Measurements from ENCODE around the gene TGFBR2. TPM values are rescaled to one million over a fixed set of nuclear protein-coding genes. Genes with fewer than 3 reads are reported as not detected.

The TGFBR2 gene
- total and polyA plus RNA-seq, 4 donors = 13.9 to 61.2 (median 33.7) TPM

- H3K9me3 ChIP-seq (ENCODE audit: control insufficient read depth in 4 of 4, low read length in 3 of 4) = no peaks in the 10 kb centered on the region
- WGBS = 96% methylated on average over 3 of the region's 3 CpGs
- H3K4me3 ChIP-seq (ENCODE audit: low read depth in 1 of 3, low read length in 3 of 3) = no peak overlapping the region
- no peaks in the 10 kb centered on the region for H3K4me1 ChIP-seq (ENCODE audit: control insufficient read depth in 4 of 4, insufficient read depth in 4 of 4, low read length in 3 of 4)
- H3K27ac ChIP-seq (ENCODE audit: low read depth in 1 of 2, low read length in 2 of 2) = no peak overlapping the region
- H3K27me3 ChIP-seq (ENCODE audit: control insufficient read depth in 4 of 4, insufficient read depth in 4 of 4, low read length in 3 of 4) = no peaks in the 10 kb centered on the region
- DNase-seq (ENCODE audit: low spot score) = no peak
- H3K36me3 ChIP-seq (ENCODE audit: control insufficient read depth in 4 of 4, insufficient read depth in 3 of 4, low read depth in 1 of 4, low read length in 3 of 4) = no peaks in the 10 kb centered on the region
- H3K9ac ChIP-seq (ENCODE audit: low read depth in 1 of 2, low read length in 2 of 2) = no peak overlapping the region
- TF ChIP-seq FOXA1 (IDR thresholded peaks at IDR 0.05) (no peak), NR2F2 (IDR thresholded peaks at IDR 0.05) (no peak), ZBTB33 (IDR thresholded peaks at IDR 0.05) (no peak)
These were observed 107.6 kb downstream of the TGFBR2 start for GRCh38 chr3:30713885-30714503.

- no peak overlapping the region for H3K9ac ChIP-seq (ENCODE audit: low read depth in 1 of 2, low read length in 2 of 2)
- no peak for DNase-seq (ENCODE audit: low spot score)
- H3K4me1 ChIP-seq (ENCODE audit: control insufficient read depth in 4 of 4, insufficient read depth in 4 of 4, low read length in 3 of 4) = peaks cover 0 to 13% (median 9%) of the 10 kb centered on the region in 4 donors
- H3K9me3 ChIP-seq (ENCODE audit: control insufficient read depth in 4 of 4, low read length in 3 of 4) = no peaks in the 10 kb centered on the region
- no peak for TF ChIP-seq HNF4G (IDR thresholded peaks at IDR 0.05)
- no peak for TF ChIP-seq NR2F2 (IDR thresholded peaks at IDR 0.05)
- no peak for TF ChIP-seq FOXA2 (IDR thresholded peaks at IDR 0.05)
- TF ChIP-seq SP1 (IDR thresholded peaks at IDR 0.05) = no peak
- no peak for TF ChIP-seq EGR1 (IDR thresholded peaks at IDR 0.05; ENCODE audit: low read depth in 2 of 2)
- TF ChIP-seq ZBTB33 (IDR thresholded peaks at IDR 0.05) = no peak
- no peak for TF ChIP-seq JUND (IDR thresholded peaks at IDR 0.05)
- no peak for TF ChIP-seq YY1 (IDR thresholded peaks at IDR 0.05)
- TF ChIP-seq TAF1 (conservative IDR thresholded peaks at IDR 0.05) = no peak
- no peak for TF ChIP-seq RXRA (IDR thresholded peaks at IDR 0.05)
- no peak for TF ChIP-seq GABPA (IDR thresholded peaks at IDR 0.05 in 1 of 2, conservative IDR thresholded peaks at IDR 0.05 in 1 of 2)
- 99% methylated on average over 3 of the region's 3 CpGs for WGBS
- H3K27ac ChIP-seq (ENCODE audit: low read depth in 1 of 2, low read length in 2 of 2) = no peak overlapping the region
- H3K27me3 ChIP-seq (ENCODE audit: control insufficient read depth in 4 of 4, insufficient read depth in 4 of 4, low read length in 3 of 4) = no peaks in the 10 kb centered on the region
- H3K4me3 ChIP-seq (ENCODE audit: low read depth in 1 of 3, low read length in 3 of 3) = no peak overlapping the region
- no peaks in the 10 kb centered on the region for H3K36me3 ChIP-seq (ENCODE audit: control insufficient read depth in 4 of 4, insufficient read depth in 3 of 4, low read depth in 1 of 4, low read length in 3 of 4)
These were observed 113.1 kb downstream of the TGFBR2 start for GRCh38 chr3:30719536-30719935.

GRCh38 chr3:30720586-30721313 is 114.3 kb downstream of the TGFBR2 start:
- no peak for DNase-seq (ENCODE audit: low spot score)
- H3K27ac ChIP-seq (ENCODE audit: low read depth in 1 of 2, low read length in 2 of 2) = no peak overlapping the region
- WGBS = 76% methylated on average over 5 of the region's 5 CpGs
- TF ChIP-seq JUND (IDR thresholded peaks at IDR 0.05) (peak; percentile 82 to 86), RAD21 (IDR thresholded peaks at IDR 0.05) (peak in 1 of 2 donors; percentile 39), MAX (IDR thresholded peaks at IDR 0.05) (no peak), YY1 (IDR thresholded peaks at IDR 0.05) (peak; percentile 36), ATF3 (IDR thresholded peaks at IDR 0.05) (peak; percentile 59), TAF1 (conservative IDR thresholded peaks at IDR 0.05) (no peak), REST (IDR thresholded peaks at IDR 0.05) (no peak), FOXA2 (IDR thresholded peaks at IDR 0.05) (peak; percentile 67), HNF4G (IDR thresholded peaks at IDR 0.05) (no peak), CTCF (IDR thresholded peaks at IDR 0.05; ENCODE audit: low read depth, low read length, missing input control) (no peak)

More at GRCh38 chr3:30720586-30721313, 114.3 kb downstream of the TGFBR2 start:
- Histone ChIP-seq H3K36me3 (ENCODE audit: control insufficient read depth in 4 of 4, insufficient read depth in 3 of 4, low read depth in 1 of 4, low read length in 3 of 4) (no peaks in the 10 kb centered on the region), H3K4me3 (ENCODE audit: low read depth in 1 of 3, low read length in 3 of 3) (no peak overlapping the region), H3K9me3 (ENCODE audit: control insufficient read depth in 4 of 4, low read length in 3 of 4) (no peaks in the 10 kb centered on the region), H3K4me1 (ENCODE audit: control insufficient read depth in 4 of 4, insufficient read depth in 4 of 4, low read length in 3 of 4) (peaks cover 0 to 13% (median 9%) of the 10 kb centered on the region in 4 donors), H3K27me3 (ENCODE audit: control insufficient read depth in 4 of 4, insufficient read depth in 4 of 4, low read length in 3 of 4) (no peaks in the 10 kb centered on the region), H3K9ac (ENCODE audit: low read depth in 1 of 2, low read length in 2 of 2) (no peak overlapping the region)
